Liver (tissue), 3 donors: ENCODE results near the gene GNG4.

Experiments used
- FOXA1 ChIP-seq: IDR thresholded peaks from 2 replicates; pipeline ENCODE4 v1.6.1; 2016; ENCODE audit warnings: antibody characterized with exemption
- GABPA ChIP-seq, 2 donors: IDR thresholded peaks in 1 of 2; conservative IDR thresholded peaks in 1 of 2; 2 replicates each; pipeline ENCODE4 v1.6.1; 2016; ENCODE audit warnings: antibody characterized with exemption in 2 of 2, mild to moderate bottlenecking in 1 of 2, moderate library complexity in 1 of 2
- HNF4A ChIP-seq, 2 donors: conservative IDR thresholded peaks; 2 replicates each; pipeline ENCODE4 v1.6.1; 2016; ENCODE audit warnings: antibody characterized with exemption in 2 of 2, mild to moderate bottlenecking in 2 of 2
- HNF4G ChIP-seq: IDR thresholded peaks from 2 replicates; pipeline ENCODE4 v1.6.1; 2016; ENCODE audit warnings: antibody characterized with exemption
- JUND ChIP-seq, 2 donors: IDR thresholded peaks; 2 replicates each; pipeline ENCODE4 v1.6.1; 2016; ENCODE audit warnings: antibody characterized with exemption in 2 of 2
- RAD21 ChIP-seq, 2 donors: IDR thresholded peaks; 2 replicates each; pipeline ENCODE4 v1.6.1; 2016; ENCODE audit warnings: antibody characterized with exemption in 2 of 2, mild to moderate bottlenecking in 2 of 2
- SP1 ChIP-seq: IDR thresholded peaks from 2 replicates; pipeline ENCODE4 v1.6.1; 2018; ENCODE audit warnings: antibody characterized with exemption, mild to moderate bottlenecking
- TAF1 ChIP-seq: conservative IDR thresholded peaks from 2 replicates; pipeline ENCODE4 v1.6.1; 2016; ENCODE audit warnings: antibody characterized with exemption, mild to moderate bottlenecking
- YY1 ChIP-seq: IDR thresholded peaks from 2 replicates; pipeline ENCODE4 v1.6.1; 2016; ENCODE audit warnings: antibody characterized with exemption, mild to moderate bottlenecking
- TF ChIP-seq, protein P1 (sequence below): fragments of 150-350 bp; IDR thresholded peaks from 2 replicates; pipeline ENCODE4 v1.5.1; 2017; ENCODE audit warnings: improper control_type of control experiment, low read depth, low read length; ENCODE audit not compliant: missing input control
- TF ChIP-seq, protein P2 (sequence below): IDR thresholded peaks from 2 replicates; pipeline ENCODE4 v1.6.1; 2016; ENCODE audit warnings: antibody characterized with exemption
- TF ChIP-seq, protein P3 (sequence below): IDR thresholded peaks from 2 replicates; pipeline ENCODE4 v1.6.1; 2016; ENCODE audit warnings: antibody characterized with exemption, mild to moderate bottlenecking
- TF ChIP-seq, protein P4 (sequence below): IDR thresholded peaks from 2 replicates; pipeline ENCODE4 v1.6.1; 2016; ENCODE audit warnings: antibody characterized with exemption
- TF ChIP-seq, protein P5 (sequence below): IDR thresholded peaks from 2 replicates; pipeline ENCODE4 v1.6.1; 2016; ENCODE audit warnings: antibody characterized with exemption
- donor health status: healthy.
- donor health status: healthy.

DNA sequence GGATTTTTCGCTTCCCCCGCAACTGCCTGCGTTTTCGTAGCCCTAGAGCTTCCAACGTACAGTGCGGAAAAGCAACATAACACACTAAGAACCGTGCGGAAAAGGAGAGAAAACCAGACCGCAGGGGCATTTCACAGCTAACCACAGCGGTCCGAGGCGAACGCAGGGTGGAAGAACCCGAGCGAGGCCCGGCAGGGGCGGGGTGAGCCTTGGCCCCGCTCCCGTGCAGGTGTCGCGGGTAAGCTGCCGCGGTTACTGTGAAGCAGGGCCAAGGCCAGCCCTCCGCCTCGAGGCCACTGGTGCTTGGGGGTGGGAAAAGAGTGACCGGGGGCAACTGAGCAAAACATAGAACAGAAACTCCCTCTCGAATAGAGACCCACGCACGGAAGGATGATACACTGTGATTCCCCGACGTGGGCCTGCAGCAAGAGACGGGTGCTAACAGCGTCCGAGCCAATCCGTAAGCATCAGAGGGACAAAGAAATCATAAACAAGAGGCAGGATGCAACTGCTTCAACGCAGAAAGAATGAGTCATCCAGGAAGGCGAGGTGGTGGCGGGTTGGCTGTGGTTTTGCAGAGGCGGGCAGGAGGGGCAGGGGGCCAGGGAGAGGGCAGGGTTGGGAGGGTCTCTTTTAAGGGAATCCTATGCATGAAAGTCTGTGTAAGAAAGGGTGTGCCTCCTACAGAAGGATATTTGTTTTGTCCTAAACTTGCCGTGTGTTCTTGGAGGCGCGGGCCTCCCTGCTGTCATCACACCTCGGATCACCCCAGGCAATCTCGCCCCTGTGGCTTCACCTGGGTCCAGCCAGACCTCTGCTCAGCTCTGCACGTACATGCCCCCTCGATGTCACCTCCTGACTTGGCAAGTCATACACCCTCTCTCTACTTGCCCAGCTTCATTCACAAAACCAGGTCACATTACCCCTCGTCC, 7.3 kb downstream of the GNG4 start:
- TF ChIP-seq, protein P1, sequence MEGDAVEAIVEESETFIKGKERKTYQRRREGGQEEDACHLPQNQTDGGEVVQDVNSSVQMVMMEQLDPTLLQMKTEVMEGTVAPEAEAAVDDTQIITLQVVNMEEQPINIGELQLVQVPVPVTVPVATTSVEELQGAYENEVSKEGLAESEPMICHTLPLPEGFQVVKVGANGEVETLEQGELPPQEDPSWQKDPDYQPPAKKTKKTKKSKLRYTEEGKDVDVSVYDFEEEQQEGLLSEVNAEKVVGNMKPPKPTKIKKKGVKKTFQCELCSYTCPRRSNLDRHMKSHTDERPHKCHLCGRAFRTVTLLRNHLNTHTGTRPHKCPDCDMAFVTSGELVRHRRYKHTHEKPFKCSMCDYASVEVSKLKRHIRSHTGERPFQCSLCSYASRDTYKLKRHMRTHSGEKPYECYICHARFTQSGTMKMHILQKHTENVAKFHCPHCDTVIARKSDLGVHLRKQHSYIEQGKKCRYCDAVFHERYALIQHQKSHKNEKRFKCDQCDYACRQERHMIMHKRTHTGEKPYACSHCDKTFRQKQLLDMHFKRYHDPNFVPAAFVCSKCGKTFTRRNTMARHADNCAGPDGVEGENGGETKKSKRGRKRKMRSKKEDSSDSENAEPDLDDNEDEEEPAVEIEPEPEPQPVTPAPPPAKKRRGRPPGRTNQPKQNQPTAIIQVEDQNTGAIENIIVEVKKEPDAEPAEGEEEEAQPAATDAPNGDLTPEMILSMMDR: no peak
- TF ChIP-seq RAD21 (IDR thresholded peaks at IDR 0.05): no peak
- TF ChIP-seq, protein P2, sequence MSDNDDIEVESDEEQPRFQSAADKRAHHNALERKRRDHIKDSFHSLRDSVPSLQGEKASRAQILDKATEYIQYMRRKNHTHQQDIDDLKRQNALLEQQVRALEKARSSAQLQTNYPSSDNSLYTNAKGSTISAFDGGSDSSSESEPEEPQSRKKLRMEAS: no peak
- TF ChIP-seq JUND (IDR thresholded peaks at IDR 0.05): no peak
- TF ChIP-seq FOXA1: no peak
- TF ChIP-seq SP1: no peak
- TF ChIP-seq, protein P3, sequence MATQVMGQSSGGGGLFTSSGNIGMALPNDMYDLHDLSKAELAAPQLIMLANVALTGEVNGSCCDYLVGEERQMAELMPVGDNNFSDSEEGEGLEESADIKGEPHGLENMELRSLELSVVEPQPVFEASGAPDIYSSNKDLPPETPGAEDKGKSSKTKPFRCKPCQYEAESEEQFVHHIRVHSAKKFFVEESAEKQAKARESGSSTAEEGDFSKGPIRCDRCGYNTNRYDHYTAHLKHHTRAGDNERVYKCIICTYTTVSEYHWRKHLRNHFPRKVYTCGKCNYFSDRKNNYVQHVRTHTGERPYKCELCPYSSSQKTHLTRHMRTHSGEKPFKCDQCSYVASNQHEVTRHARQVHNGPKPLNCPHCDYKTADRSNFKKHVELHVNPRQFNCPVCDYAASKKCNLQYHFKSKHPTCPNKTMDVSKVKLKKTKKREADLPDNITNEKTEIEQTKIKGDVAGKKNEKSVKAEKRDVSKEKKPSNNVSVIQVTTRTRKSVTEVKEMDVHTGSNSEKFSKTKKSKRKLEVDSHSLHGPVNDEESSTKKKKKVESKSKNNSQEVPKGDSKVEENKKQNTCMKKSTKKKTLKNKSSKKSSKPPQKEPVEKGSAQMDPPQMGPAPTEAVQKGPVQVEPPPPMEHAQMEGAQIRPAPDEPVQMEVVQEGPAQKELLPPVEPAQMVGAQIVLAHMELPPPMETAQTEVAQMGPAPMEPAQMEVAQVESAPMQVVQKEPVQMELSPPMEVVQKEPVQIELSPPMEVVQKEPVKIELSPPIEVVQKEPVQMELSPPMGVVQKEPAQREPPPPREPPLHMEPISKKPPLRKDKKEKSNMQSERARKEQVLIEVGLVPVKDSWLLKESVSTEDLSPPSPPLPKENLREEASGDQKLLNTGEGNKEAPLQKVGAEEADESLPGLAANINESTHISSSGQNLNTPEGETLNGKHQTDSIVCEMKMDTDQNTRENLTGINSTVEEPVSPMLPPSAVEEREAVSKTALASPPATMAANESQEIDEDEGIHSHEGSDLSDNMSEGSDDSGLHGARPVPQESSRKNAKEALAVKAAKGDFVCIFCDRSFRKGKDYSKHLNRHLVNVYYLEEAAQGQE: no peak
- no peak for TF ChIP-seq HNF4G
- no peak for TF ChIP-seq YY1
- TF ChIP-seq TAF1: no peak
- TF ChIP-seq, protein P4, sequence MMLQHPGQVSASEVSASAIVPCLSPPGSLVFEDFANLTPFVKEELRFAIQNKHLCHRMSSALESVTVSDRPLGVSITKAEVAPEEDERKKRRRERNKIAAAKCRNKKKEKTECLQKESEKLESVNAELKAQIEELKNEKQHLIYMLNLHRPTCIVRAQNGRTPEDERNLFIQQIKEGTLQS: no peak
- no peak for TF ChIP-seq GABPA (IDR thresholded peaks at IDR 0.05 in 1 of 2, conservative IDR thresholded peaks at IDR 0.05 in 1 of 2)
- TF ChIP-seq HNF4A (conservative IDR thresholded peaks at IDR 0.05): no peak
- TF ChIP-seq, protein P5, sequence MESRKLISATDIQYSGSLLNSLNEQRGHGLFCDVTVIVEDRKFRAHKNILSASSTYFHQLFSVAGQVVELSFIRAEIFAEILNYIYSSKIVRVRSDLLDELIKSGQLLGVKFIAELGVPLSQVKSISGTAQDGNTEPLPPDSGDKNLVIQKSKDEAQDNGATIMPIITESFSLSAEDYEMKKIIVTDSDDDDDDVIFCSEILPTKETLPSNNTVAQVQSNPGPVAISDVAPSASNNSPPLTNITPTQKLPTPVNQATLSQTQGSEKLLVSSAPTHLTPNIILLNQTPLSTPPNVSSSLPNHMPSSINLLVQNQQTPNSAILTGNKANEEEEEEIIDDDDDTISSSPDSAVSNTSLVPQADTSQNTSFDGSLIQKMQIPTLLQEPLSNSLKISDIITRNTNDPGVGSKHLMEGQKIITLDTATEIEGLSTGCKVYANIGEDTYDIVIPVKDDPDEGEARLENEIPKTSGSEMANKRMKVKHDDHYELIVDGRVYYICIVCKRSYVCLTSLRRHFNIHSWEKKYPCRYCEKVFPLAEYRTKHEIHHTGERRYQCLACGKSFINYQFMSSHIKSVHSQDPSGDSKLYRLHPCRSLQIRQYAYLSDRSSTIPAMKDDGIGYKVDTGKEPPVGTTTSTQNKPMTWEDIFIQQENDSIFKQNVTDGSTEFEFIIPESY: no peak
